WTC11 (cell line): ENCODE results near the gene CHMP5. TPM values are rescaled to one million over a fixed set of nuclear protein-coding genes. Genes with fewer than 3 reads are reported as not detected.

Experiments used
- ATAC-seq: fragments of 200-7000 bp; cut with Tn5 transposase; 2 replicates; pipeline ENCODE4 v1.10.0; 2021; ENCODE audit warnings: mild to moderate bottlenecking, moderate library complexity
- CTCF ChIA-PET: fragments of 300-600 bp; sonication (Branson Sonifier 250); formaldehyde crosslinking; loops from one replicate; lab custom pipeline; 2021; ENCODE audit warnings: antibody characterized with exemption; lab: Charles Lee
- POLR2A ChIA-PET: fragments of 350-600 bp; sonication (Branson Sonifier 250); formaldehyde crosslinking; loops from one replicate; lab custom pipeline; 2021; ENCODE audit warnings: antibody characterized with exemption; lab: Charles Lee
- DNase-seq: peaks from one replicate; pipeline ENCODE4 v3.0.0; 2021; ENCODE audit warnings: low spot score
- H3K27ac Mint-ChIP-seq: 2 replicates; pipeline ENCODE4 v1.8.0; 2021; ENCODE audit warnings: mixed read lengths
- H3K27me3 Mint-ChIP-seq: 2 replicates; pipeline ENCODE4 v1.8.0; 2021; ENCODE audit warnings: low read depth, mild to moderate bottlenecking, moderate library complexity, mixed read lengths
- H3K36me3 Mint-ChIP-seq: 2 replicates; pipeline ENCODE4 v1.8.0; 2021; ENCODE audit warnings: mixed read lengths
- H3K4me1 Mint-ChIP-seq: 2 replicates; pipeline ENCODE4 v1.8.0; 2022; ENCODE audit warnings: mixed read lengths
- H3K4me3 Mint-ChIP-seq: 2 replicates; pipeline ENCODE4 v1.8.0; 2021; ENCODE audit warnings: mild to moderate bottlenecking, moderate library complexity, mixed read lengths
- H3K9me3 Mint-ChIP-seq: 2 replicates; pipeline ENCODE4 v1.8.0; 2021; ENCODE audit warnings: mixed read lengths
- ARID4B ChIP-seq: sonication (generic); formaldehyde crosslinking; IDR thresholded peaks from 2 replicates; pipeline ENCODE4 v1.8.0; 2023; ENCODE audit warnings: missing genetic modification reagents, mild to moderate bottlenecking, borderline replicate concordance
- CREB1 ChIP-seq: sonication (generic); formaldehyde crosslinking; IDR thresholded peaks from 2 replicates; pipeline ENCODE4 v1.8.0; 2023; ENCODE audit warnings: mild to moderate bottlenecking, missing genetic modification reagents
- ESRRA ChIP-seq: sonication (generic); formaldehyde crosslinking; IDR thresholded peaks from 2 replicates; pipeline ENCODE4 v1.8.1; 2022; ENCODE audit warnings: mild to moderate bottlenecking, missing genetic modification reagents, borderline replicate concordance
- ETV6 ChIP-seq: sonication (generic); formaldehyde crosslinking; IDR thresholded peaks from 2 replicates; pipeline ENCODE4 v1.8.1; 2022; ENCODE audit warnings: mild to moderate bottlenecking, missing genetic modification reagents
- FOXJ3 ChIP-seq: sonication (generic); formaldehyde crosslinking; IDR thresholded peaks from 2 replicates; pipeline ENCODE4 v1.9.0; 2021; ENCODE audit warnings: missing genetic modification reagents, mild to moderate bottlenecking, borderline replicate concordance
- FOXK1 ChIP-seq: sonication (generic); formaldehyde crosslinking; IDR thresholded peaks from 2 replicates; pipeline ENCODE4 v1.8.0; 2022; ENCODE audit warnings: mild to moderate bottlenecking, moderate library complexity, missing genetic modification reagents
- HMGXB4 ChIP-seq: sonication (generic); formaldehyde crosslinking; IDR thresholded peaks from 2 replicates; pipeline ENCODE4 v1.8.1; 2023; ENCODE audit warnings: mild to moderate bottlenecking, moderate library complexity, missing genetic modification reagents
- IRF1 ChIP-seq: sonication (generic); formaldehyde crosslinking; IDR thresholded peaks from 2 replicates; pipeline ENCODE4 v1.8.0; 2023; ENCODE audit warnings: missing genetic modification reagents
- JUN ChIP-seq: sonication (generic); formaldehyde crosslinking; IDR thresholded peaks from 2 replicates; pipeline ENCODE4 v1.8.0; 2023; ENCODE audit warnings: mild to moderate bottlenecking, missing genetic modification reagents
- NFYB ChIP-seq: sonication (generic); formaldehyde crosslinking; conservative IDR thresholded peaks from 2 replicates; pipeline ENCODE4 v1.8.0; 2022; ENCODE audit warnings: low read depth, missing genetic modification reagents
- SOX15 ChIP-seq: fragments of 250-450 bp; sonication (Bioruptor Pico); IDR thresholded peaks from 2 replicates; pipeline ENCODE4 v1.9.0; 2021; ENCODE audit warnings: mild to moderate bottlenecking
- SP1 ChIP-seq: sonication (generic); formaldehyde crosslinking; conservative IDR thresholded peaks from 2 replicates; pipeline ENCODE4 v1.8.1; 2022; ENCODE audit warnings: missing genetic modification reagents
- TP53 ChIP-seq: sonication (generic); formaldehyde crosslinking; IDR thresholded peaks from 2 replicates; pipeline ENCODE4 v1.8.1; 2023; ENCODE audit warnings: mild to moderate bottlenecking, missing genetic modification reagents
- USF1 ChIP-seq: sonication (generic); formaldehyde crosslinking; IDR thresholded peaks from 2 replicates; pipeline ENCODE4 v1.8.0; 2022; ENCODE audit warnings: mild to moderate bottlenecking, missing genetic modification reagents
- USF2 ChIP-seq: sonication (generic); formaldehyde crosslinking; IDR thresholded peaks from 2 replicates; pipeline ENCODE4 v1.8.1; 2023; ENCODE audit warnings: mild to moderate bottlenecking, missing genetic modification reagents, moderate library complexity
- ZNF138 ChIP-seq: sonication (generic); formaldehyde crosslinking; conservative IDR thresholded peaks from 2 replicates; pipeline ENCODE4 v1.8.1; 2022; ENCODE audit warnings: mild to moderate bottlenecking, moderate library complexity, missing genetic modification reagents
- ZNF423 ChIP-seq: fragments of 250-450 bp; sonication (Bioruptor Pico); IDR thresholded peaks from 2 replicates; pipeline ENCODE4 v2.1.2; 2022; ENCODE audit warnings: mild to moderate bottlenecking, moderate library complexity
- ZNF425 ChIP-seq: fragments of 250-450 bp; sonication (Bioruptor Pico); conservative IDR thresholded peaks from 2 replicates; pipeline ENCODE4 v1.9.0; 2021; ENCODE audit warnings: mild to moderate bottlenecking
- ZNF532 ChIP-seq: fragments of 250-450 bp; sonication (Bioruptor Pico); IDR thresholded peaks from 2 replicates; pipeline ENCODE4 v1.9.0; 2021; ENCODE audit warnings: mild to moderate bottlenecking, borderline replicate concordance
- ZNF671 ChIP-seq: fragments of 250-450 bp; sonication (Bioruptor Pico); IDR thresholded peaks from 2 replicates; pipeline ENCODE4 v1.8.0; 2021; ENCODE audit warnings: mild to moderate bottlenecking
- total RNA-seq: library from RNA; stranded (reverse); gene quantifications from 3 replicates; pipeline ENCODE4 v1.2.3, GENCODE V29; 2021

CHMP5 gene
- total RNA-seq, 1 experiment from 2014 or later, result 46.2 TPM

GRCh38 chr9:33265211-33265865 lies 489 bp downstream of the CHMP5 start (continued):
- no peak for TF ChIP-seq IRF1 (CRISPR knock-in tag)
- no peak for TF ChIP-seq ZNF532
- no peak for TF ChIP-seq FOXK1
- no peak for TF ChIP-seq USF1 (CRISPR knock-in tag)
- no peak for TF ChIP-seq ESRRA (CRISPR knock-in tag)
- no peak for TF ChIP-seq NFYB (CRISPR knock-in tag)
- no peak for TF ChIP-seq ARID4B (CRISPR knock-in tag)
- TF ChIP-seq TP53, result no peak
- no peak for TF ChIP-seq ZNF423

GRCh38 chr9:33267151-33267767 lies 2.4 kb downstream of the CHMP5 start:
- CTCF ChIA-PET, result no interaction called here
- peaks cover 35% of the 10 kb centered on the region for H3K36me3 Mint-ChIP-seq

GRCh38 chr9:33270146-33270545 lies 5.3 kb downstream of the CHMP5 start:
- no peak for ATAC-seq
- peaks cover 4% of the 10 kb centered on the region; the same call in 1 of the 2 replicates for H3K4me1 Mint-ChIP-seq
- ChIA-PET POLR2A (no interaction called here), CTCF (no interaction called here)
- peaks cover 43% of the 10 kb centered on the region for H3K36me3 Mint-ChIP-seq
- no peaks in the 10 kb centered on the region for H3K27me3 Mint-ChIP-seq
- H3K9me3 Mint-ChIP-seq, result no peaks in the 10 kb centered on the region
- H3K27ac Mint-ChIP-seq, result no peak overlapping the region
- H3K4me3 Mint-ChIP-seq, result no peak overlapping the region
- DNase-seq, result no peak
- TF ChIP-seq SOX15 (CRISPR knock-in tag), result no peak
- no peak for TF ChIP-seq ZNF138 (CRISPR knock-in tag)
- no peak for TF ChIP-seq USF2
- TF ChIP-seq HMGXB4 (CRISPR knock-in tag), result no peak
- no peak for TF ChIP-seq SP1
- no peak for TF ChIP-seq JUN (CRISPR knock-in tag)
- TF ChIP-seq ZNF425 (CRISPR knock-in tag), result no peak

More at GRCh38 chr9:33267151-33267767, 2.4 kb downstream of the CHMP5 start:
- peaks cover 13% of the 10 kb centered on the region for H3K4me1 Mint-ChIP-seq
- H3K27me3 Mint-ChIP-seq, result no peaks in the 10 kb centered on the region
- TF ChIP-seq ETV6 (CRISPR knock-in tag), result no peak
- TF ChIP-seq ESRRA (CRISPR knock-in tag), result no peak
- TF ChIP-seq ZNF671 (CRISPR knock-in tag), result no peak
- TF ChIP-seq FOXJ3 (CRISPR knock-in tag), result no peak
- TF ChIP-seq CREB1 (CRISPR knock-in tag), result no peak
- no peak overlapping the region for H3K4me3 Mint-ChIP-seq
- ATAC-seq (no peak), DNase-seq (no peak)
- no peaks in the 10 kb centered on the region for H3K9me3 Mint-ChIP-seq
- POLR2A ChIA-PET, result no interaction called here
- H3K27ac Mint-ChIP-seq, result no peak overlapping the region
